PC-3 (cell line): ENCODE measurements around the gene ZFP28. TPM values are rescaled to one million over a fixed set of nuclear protein-coding genes. Genes with fewer than 3 reads are reported as not detected.

Source experiments
- ATAC-seq: fragments of 200-7000 bp; cut with Tn5 transposase; 2 replicates; pipeline ENCODE4 v1.9.1; 2020; ENCODE audit warnings: mild to moderate bottlenecking, moderate library complexity
- BruUV-seq: library from RNA; stranded (reverse); fragments of 400-500 nt; replicated peaks from 2 replicates; lab custom pipeline; 2021; lab: Mats Ljungman, UMichigan
- CTCF ChIA-PET: fragments of 300-600 bp; sonication (Branson Sonifier 250); formaldehyde crosslinking; loops from one replicate; lab custom pipeline; 2022; ENCODE audit warnings: antibody characterized with exemption; lab: Charles Lee
- POLR2A ChIA-PET: fragments of 300-600 bp; sonication (Branson Sonifier 250); formaldehyde crosslinking; loops from one replicate; lab custom pipeline; 2022; ENCODE audit warnings: antibody characterized with exemption; ENCODE audit not compliant: unreplicated experiment; lab: Charles Lee
- DNase-seq: peaks from one replicate; pipeline ENCODE4 v3.0.0-alpha.2; 2015
- H2AFZ ChIP-seq: fragments of 300-600 bp; sonication (generic); 2 replicates; pipeline ENCODE4 v1.6.0; 2016; ENCODE audit warnings: antibody characterized with exemption, low read length
- H3F3A ChIP-seq: fragments of 300-600 bp; sonication (generic); one replicate; pipeline ENCODE4 v1.6.0; 2017; ENCODE audit warnings: antibody characterized with exemption, low read length, control low read depth, mild to moderate bottlenecking; ENCODE audit not compliant: unreplicated experiment
- H3K27ac ChIP-seq: fragments of 300-600 bp; sonication (generic); 2 replicates; pipeline ENCODE4 v1.5.1; 2016; ENCODE audit warnings: mild to moderate bottlenecking, low read length
- H3K27me3 ChIP-seq: fragments of 300-600 bp; sonication (generic); 2 replicates; pipeline ENCODE4 v1.6.1; 2016; ENCODE audit warnings: low read length, mixed read lengths
- H3K36me3 ChIP-seq: fragments of 300-600 bp; sonication (generic); 2 replicates; pipeline ENCODE4 v1.6.1; 2016; ENCODE audit warnings: low read depth, mixed run types, low read length, mixed read lengths
- H3K4me1 ChIP-seq: fragments of 300-600 bp; sonication (generic); 2 replicates; pipeline ENCODE4 v1.5.1; 2016; ENCODE audit warnings: low read length; ENCODE audit not compliant: insufficient read depth
- H3K4me2 ChIP-seq: fragments of 300-600 bp; sonication (generic); 2 replicates; pipeline ENCODE4 v1.6.0; 2016; ENCODE audit warnings: low read length
- H3K4me3 ChIP-seq: fragments of 300-600 bp; sonication (generic); 2 replicates; pipeline ENCODE4 v1.5.1; 2016; ENCODE audit warnings: mild to moderate bottlenecking, low read length, mixed read lengths
- H3K79me2 ChIP-seq: fragments of 300-600 bp; sonication (generic); 2 replicates; pipeline ENCODE4 v1.6.1; 2017; ENCODE audit warnings: low read length, mixed read lengths
- H3K9ac ChIP-seq: fragments of 300-600 bp; sonication (generic); 2 replicates; pipeline ENCODE4 v1.6.0; 2016; ENCODE audit warnings: mild to moderate bottlenecking, low read length
- H3K9me2 ChIP-seq: fragments of 300-600 bp; sonication (generic); replicated peaks from 2 replicates; pipeline ENCODE4 v1.6.1; 2016; ENCODE audit warnings: mixed run types, low read length, mixed read lengths
- H3K9me3 ChIP-seq: fragments of 300-600 bp; sonication (generic); 2 replicates; pipeline ENCODE4 v1.6.1; 2016; ENCODE audit warnings: low read length, mixed read lengths
- H4K20me1 ChIP-seq: fragments of 300-600 bp; sonication (generic); 2 replicates; pipeline ENCODE4 v1.6.1; 2016; ENCODE audit warnings: low read length, mixed read lengths
- EZH2 ChIP-seq: fragments of 300-600 bp; sonication (generic); IDR thresholded peaks from one replicate; pipeline ENCODE4 v1.6.1; 2017; ENCODE audit warnings: antibody characterized with exemption, mild to moderate bottlenecking, low read length; ENCODE audit not compliant: unreplicated experiment
- EZH2phosphoT487 ChIP-seq: fragments of 300-600 bp; sonication (generic); IDR thresholded peaks from 2 replicates; pipeline ENCODE4 v1.6.1; 2018; ENCODE audit warnings: mild to moderate bottlenecking, antibody characterized with exemption, low read length, borderline replicate concordance
- intact Hi-C: fragments of 100-400 bp; cut with micrococcal nuclease; formaldehyde crosslinking; loops from 2 replicates; pipeline ENCODE4 v1.9.0; 2023
- total RNA-seq: library from RNA; depleted of rRNA; stranded (reverse); fragments of >200 nt; gene quantifications from 2 replicates; pipeline ENCODE4 v1.2.3, GENCODE V29; 2014; rRNA removed
- TF ChIP-seq, protein P1 (sequence below): fragments of 300-600 bp; sonication (generic); conservative IDR thresholded peaks from 2 replicates; pipeline ENCODE4 v1.5.1; 2017; ENCODE audit warnings: antibody characterized with exemption, low read depth, mild to moderate bottlenecking, low read length

ZFP28 gene
- total RNA-seq, 1 experiment from 2014 or later: 0.58 TPM

GRCh38 chr19:56603829-56604228, 65.1 kb downstream of the ZFP28 start:
- intact Hi-C loops: no loop called here
- BruUV-seq: no TSS peak
- Histone ChIP-seq H3K27me3 (no peaks in the 10 kb centered on the region), H3K4me2 (no peak overlapping the region), H3K36me3 (peaks cover 85% of the 10 kb centered on the region), H3K9me3 (peaks cover 71% of the 10 kb centered on the region), H3K4me1 (no peaks in the 10 kb centered on the region), H3K27ac (no peak overlapping the region), H2AFZ (no peak overlapping the region), H3F3A (no peaks in the 10 kb centered on the region), H3K9ac (no peak overlapping the region), H3K9me2 (no peaks in the 10 kb centered on the region), H3K79me2 (peaks cover 27% of the 10 kb centered on the region), H3K4me3 (no peak overlapping the region), H4K20me1 (no peaks in the 10 kb centered on the region)
- TF ChIP-seq EZH2phosphoT487 (no peak), EZH2 (no peak)
- TF ChIP-seq, protein P1, sequence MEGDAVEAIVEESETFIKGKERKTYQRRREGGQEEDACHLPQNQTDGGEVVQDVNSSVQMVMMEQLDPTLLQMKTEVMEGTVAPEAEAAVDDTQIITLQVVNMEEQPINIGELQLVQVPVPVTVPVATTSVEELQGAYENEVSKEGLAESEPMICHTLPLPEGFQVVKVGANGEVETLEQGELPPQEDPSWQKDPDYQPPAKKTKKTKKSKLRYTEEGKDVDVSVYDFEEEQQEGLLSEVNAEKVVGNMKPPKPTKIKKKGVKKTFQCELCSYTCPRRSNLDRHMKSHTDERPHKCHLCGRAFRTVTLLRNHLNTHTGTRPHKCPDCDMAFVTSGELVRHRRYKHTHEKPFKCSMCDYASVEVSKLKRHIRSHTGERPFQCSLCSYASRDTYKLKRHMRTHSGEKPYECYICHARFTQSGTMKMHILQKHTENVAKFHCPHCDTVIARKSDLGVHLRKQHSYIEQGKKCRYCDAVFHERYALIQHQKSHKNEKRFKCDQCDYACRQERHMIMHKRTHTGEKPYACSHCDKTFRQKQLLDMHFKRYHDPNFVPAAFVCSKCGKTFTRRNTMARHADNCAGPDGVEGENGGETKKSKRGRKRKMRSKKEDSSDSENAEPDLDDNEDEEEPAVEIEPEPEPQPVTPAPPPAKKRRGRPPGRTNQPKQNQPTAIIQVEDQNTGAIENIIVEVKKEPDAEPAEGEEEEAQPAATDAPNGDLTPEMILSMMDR: no peak
- ChIA-PET POLR2A (interaction anchor here (0.6 kb wide), 1 partner anchor 1068 kb away, joined by 3 read pairs; no protein-coding TSS in a partner anchor), CTCF (no interaction called here)
- DNase-seq: no peak
- no peak for ATAC-seq

Other genes starting within 250 kb of the ZFP28 start
- gene ZSCAN5A, start 224.1 kb upstream of the ZFP28 start, total RNA-seq: 17.2 and 23.7 TPM in 2 replicates
- gene ZNF582, start 145.4 kb upstream of the ZFP28 start, total RNA-seq: not detected in 2 replicates
- 0.11 TPM in 1 of 2 replicates, not detected in the other for gene ZNF583, start 134.6 kb upstream of the ZFP28 start, total RNA-seq
- gene ZNF667, start 61.6 kb upstream of the ZFP28 start, total RNA-seq: 2.5 and 3.2 TPM in 2 replicates
- 0.07 and 0.23 TPM in 2 replicates for gene ZNF471, start 31.1 kb upstream of the ZFP28 start, total RNA-seq
- 0.26 and 0.75 TPM in 2 replicates for gene ZNF470, start 28.5 kb downstream of the ZFP28 start, total RNA-seq
- 8.8 and 14.2 TPM in 2 replicates for gene ZNF71, start 56.4 kb downstream of the ZFP28 start, total RNA-seq
- gene SMIM17, start 104.2 kb downstream of the ZFP28 start, total RNA-seq: 0.29 TPM in 1 of 2 replicates, not detected in the other
- gene ZNF835, start 132.8 kb downstream of the ZFP28 start, total RNA-seq: not detected in 2 replicates